K562 (cell line): ENCODE results near the gene TTC23L. TPM values are rescaled to one million over a fixed set of nuclear protein-coding genes. Genes with fewer than 3 reads are reported as not detected.

Experiments
- ATAC-seq: fragments of 200-7000 bp; cut with Tn5 transposase; 3 replicates; pipeline ENCODE4 v1.9.1; 2020; ENCODE audit warnings: moderate library complexity
- BruUV-seq: library from RNA; stranded (reverse); fragments of 400-500 nt; replicated peaks from 2 replicates; lab custom pipeline; 2021; lab: Mats Ljungman, UMichigan
- CTCF ChIA-PET: fragments of 300-600 bp; formaldehyde crosslinking; extraction: SDS; loops from one replicate; lab custom pipeline; 2021; ENCODE audit warnings: low intra/inter-chr PET ratio; lab: Yijun Ruan, JAX
- POLR2A ChIA-PET: fragments of 300-600, 350-650 bp; sonication (Branson Sonifier 250); formaldehyde crosslinking; extraction: SDS; loops from one replicate; lab custom pipeline; 2021; ENCODE audit warnings: antibody characterized with exemption, inconsistent platforms; lab: Yijun Ruan, JAX
- DNase-seq, 4 experiments: peaks; one replicate each; pipeline versions ENCODE4 v3.0.0 to v3.0.0-alpha.2; 2011 to 2018; ENCODE audit warnings: low spot score in 3 of 4, mixed read lengths in 3 of 4; ENCODE audit errors: extremely low read depth in 1 of 4
- FAIRE-seq: peaks from 2 replicates; lab custom pipeline; 2011; peaks lifted over from hg19 to GRCh38; lab: Jason Lieb, UNC
- H2AFZ ChIP-seq: 2 replicates; pipeline ENCODE4 v1.6.0; 2011; ENCODE audit warnings: low read depth, low read length, control low read depth, inconsistent platforms
- H3K27ac ChIP-seq: fragments of 200-600 bp; 3 replicates; pipeline ENCODE4 v1.8.0; 2011; ENCODE audit warnings: low read depth, mild to moderate bottlenecking, control low read depth, inconsistent platforms, low read length, moderate library complexity, mixed read lengths; ENCODE audit errors: extremely low read depth
- H3K27me3 ChIP-seq, 2 experiments: fragments of 300-600 bp in 1 of 2; 2 replicates in 1 of 2; 3 replicates in 1 of 2; pipeline versions ENCODE4 v1.6.0 to v1.8.0; 2011; ENCODE audit warnings: inconsistent platforms in 2 of 2, low read length in 2 of 2, mild to moderate bottlenecking in 1 of 2, mixed read lengths in 1 of 2, moderate library complexity in 1 of 2; ENCODE audit not compliant: control insufficient read depth in 2 of 2, insufficient read depth in 2 of 2
- H3K36me3 ChIP-seq: fragments of 300-600 bp; 3 replicates; pipeline ENCODE4 v1.8.0; 2011; ENCODE audit warnings: mild to moderate bottlenecking, low read length, inconsistent platforms; ENCODE audit not compliant: control insufficient read depth, insufficient read depth
- H3K4me1 ChIP-seq, 2 experiments: fragments of 200-600 bp in 1 of 2; replicated peaks in 1 of 2; 2 replicates in 1 of 2; 3 replicates in 1 of 2; pipeline versions ENCODE4 v1.5.1 to v1.8.0; 2011; ENCODE audit warnings: inconsistent platforms in 2 of 2, low read length in 2 of 2, mild to moderate bottlenecking in 1 of 2, mixed read lengths in 1 of 2, moderate library complexity in 1 of 2; ENCODE audit not compliant: control insufficient read depth in 2 of 2, insufficient read depth in 2 of 2
- H3K4me2 ChIP-seq: 2 replicates; pipeline ENCODE4 v1.6.1; 2011; ENCODE audit warnings: low read length, control low read depth, inconsistent platforms, mixed read lengths; ENCODE audit not compliant: insufficient read depth
- H3K4me3 ChIP-seq: fragments of 200-600 bp; sonication (generic), shearing (Covaris generic); 2 replicates; pipeline ENCODE4 v1.5.1; 2016; ENCODE audit warnings: control low read depth, inconsistent platforms
- H3K79me2 ChIP-seq: fragments of 200-600 bp; 3 replicates; pipeline ENCODE4 v1.8.0; 2011; ENCODE audit warnings: low read length, inconsistent platforms; ENCODE audit not compliant: control insufficient read depth, insufficient read depth
- H3K9ac ChIP-seq, 2 experiments: 2 replicates each; pipeline versions ENCODE4 v1.6.0 to v1.6.1; 2011; ENCODE audit warnings: low read depth in 2 of 2, low read length in 2 of 2, control low read depth in 1 of 2, inconsistent platforms in 1 of 2, mild to moderate bottlenecking in 1 of 2, mixed read lengths in 1 of 2; ENCODE audit not compliant: insufficient read depth in 1 of 2
- H3K9me1 ChIP-seq: one replicate; pipeline ENCODE4 v1.6.0; 2011; ENCODE audit warnings: inconsistent platforms, mild to moderate bottlenecking, low read length, moderate library complexity; ENCODE audit not compliant: control insufficient read depth, insufficient read depth
- H3K9me3 ChIP-seq: replicated peaks from 2 replicates; pipeline ENCODE4 v1.5.1; 2011; ENCODE audit warnings: low read depth, low read length, inconsistent platforms; ENCODE audit not compliant: control insufficient read depth, insufficient read depth
- H4K20me1 ChIP-seq: replicated peaks from 2 replicates; pipeline ENCODE4 v1.6.1; 2011; ENCODE audit warnings: low read length, inconsistent platforms, mixed read lengths; ENCODE audit not compliant: control insufficient read depth, insufficient read depth
- ARNT ChIP-seq, 2 experiments: fragments of 450-650 bp; IDR thresholded peaks; 2 replicates each; pipeline ENCODE4 v1.6.1; 2016; ENCODE audit warnings: mild to moderate bottlenecking in 1 of 2
- ASH1L ChIP-seq: fragments of 450-650 bp; IDR thresholded peaks from 2 replicates; pipeline ENCODE4 v1.6.1; 2018; ENCODE audit warnings: borderline replicate concordance, mild to moderate bottlenecking, low read depth; ENCODE audit not compliant: partially characterized antibody
- E2F1 ChIP-seq: sonication (generic); formaldehyde crosslinking; IDR thresholded peaks from 2 replicates; pipeline ENCODE4 v1.8.1; 2023; ENCODE audit warnings: mild to moderate bottlenecking, missing genetic modification reagents, moderate library complexity
- E2F6 ChIP-seq, 2 experiments: IDR thresholded peaks; 2 replicates each; pipeline ENCODE4 v1.6.1; 2011; ENCODE audit warnings: borderline replicate concordance in 1 of 2, control low read depth in 1 of 2, low read depth in 1 of 2, low read length in 1 of 2, mild to moderate bottlenecking in 1 of 2, mixed read lengths in 1 of 2, moderate library complexity in 1 of 2; ENCODE audit not compliant: insufficient read depth in 1 of 2, insufficient read length in 1 of 2, poor library complexity in 1 of 2, severe bottlenecking in 1 of 2; ENCODE audit errors: extremely low read depth in 1 of 2
- ETV6 ChIP-seq, 3 experiments: fragments of 150-350 bp in 1 of 3; sonication (generic) in 1 of 3; formaldehyde crosslinking in 1 of 3; IDR thresholded peaks; 2 replicates each; pipeline versions ENCODE4 v1.6.1 to v1.8.0; 2014 to 2022; ENCODE audit warnings: borderline replicate concordance in 2 of 3, low read depth in 2 of 3, antibody characterized with exemption in 1 of 3, low read length in 1 of 3, mild to moderate bottlenecking in 1 of 3, missing genetic modification reagents in 1 of 3
- FOXK1 ChIP-seq: sonication (generic); formaldehyde crosslinking; IDR thresholded peaks from 2 replicates; pipeline ENCODE4 v1.8.0; 2022; ENCODE audit warnings: missing genetic modification reagents, mild to moderate bottlenecking, borderline replicate concordance
- GTF3C2 ChIP-seq: IDR thresholded peaks from 3 replicates; pipeline ENCODE4 v1.6.1; 2011; ENCODE audit warnings: borderline replicate concordance, mild to moderate bottlenecking, moderate library complexity; ENCODE audit not compliant: insufficient read length; ENCODE audit errors: extremely low read depth
- LARP7 ChIP-seq: fragments of 450-650 bp; IDR thresholded peaks from 2 replicates; pipeline ENCODE4 v1.6.1; 2016
- POLR2AphosphoS2 ChIP-seq: IDR thresholded peaks from 2 replicates; pipeline ENCODE4 v1.6.1; 2012; ENCODE audit warnings: low read length, improper control_type of control experiment
- RBM25 ChIP-seq: fragments of 200-400 bp; formaldehyde crosslinking; IDR thresholded peaks from 2 replicates; pipeline ENCODE4 v1.6.1; 2018; ENCODE audit warnings: low read length, low read depth, moderate library complexity; ENCODE audit not compliant: severe bottlenecking
- SRSF9 ChIP-seq: fragments of 200-400 bp; formaldehyde crosslinking; IDR thresholded peaks from 2 replicates; pipeline ENCODE4 v1.6.1; 2017; ENCODE audit warnings: low read depth, low read length, borderline replicate concordance
- TOE1 ChIP-seq, 2 experiments: fragments of 450-650 bp in 1 of 2; sonication (generic) in 1 of 2; formaldehyde crosslinking in 1 of 2; IDR thresholded peaks; 2 replicates each; pipeline versions ENCODE4 v1.7.1 to v1.8.0; 2016 to 2022; ENCODE audit warnings: borderline replicate concordance in 2 of 2, mild to moderate bottlenecking in 2 of 2, antibody characterized with exemption in 1 of 2, inconsistent platforms in 1 of 2, low read depth in 1 of 2, missing genetic modification reagents in 1 of 2, moderate library complexity in 1 of 2
- TRIM28 ChIP-seq: fragments of 450-650 bp; IDR thresholded peaks from 2 replicates; pipeline ENCODE4 v1.6.1; 2017
- ZNF121 ChIP-seq: sonication (generic); formaldehyde crosslinking; conservative IDR thresholded peaks from 2 replicates; pipeline ENCODE4 v1.8.0; 2022; ENCODE audit warnings: missing genetic modification reagents
- ZNF24 ChIP-seq: fragments of 450-650 bp; IDR thresholded peaks from 2 replicates; pipeline ENCODE4 v1.6.1; 2016
- ZNF324 ChIP-seq: fragments of 250-450 bp; sonication (Bioruptor Pico); IDR thresholded peaks from 2 replicates; pipeline ENCODE4 v1.4.0; 2020; ENCODE audit warnings: mild to moderate bottlenecking
- ZNF436 ChIP-seq: fragments of 250-450, 450-650 bp; sonication (Bioruptor Pico); formaldehyde crosslinking; IDR thresholded peaks from 2 replicates; pipeline ENCODE4 v1.7.0; 2020; ENCODE audit warnings: mild to moderate bottlenecking
- ZNF644 ChIP-seq: fragments of 200-800 bp; sonication (Bioruptor generic); IDR thresholded peaks from 2 replicates; pipeline ENCODE4 v1.6.1; 2016; ENCODE audit warnings: low read depth, missing genetic modification characterization, missing compliant biosample characterization
- WGBS: fragments of 100-300 bp; shearing (Covaris generic); methylation state at CpG from one replicate; pipeline ENCODE4 v1.1.6; 2016; ENCODE audit warnings: low coverage, mixed read lengths; ENCODE audit not compliant: insufficient coverage; ENCODE audit errors: missing lambda C conversion rate; 5-methylcytosine and 5-hydroxymethylcytosine counted together
- in situ Hi-C: fragments of 300-500 bp; cut with MboI; formaldehyde crosslinking; loops from 4 replicates; pipeline ENCODE4 v1.15.0; 2018; ENCODE audit warnings: inconsistent platforms, mixed read lengths
- intact Hi-C: fragments of 100-400 bp; cut with micrococcal nuclease; formaldehyde crosslinking; loops from 2 replicates; pipeline ENCODE4 v1.14.2; 2022
- polyA plus RNA-seq, 8 experiments: library from polyadenylated mRNA; depleted of rRNA in 4 of 8; stranded (reverse) in 5 of 8; unstranded in 3 of 8; fragments of >200 nt; fragmentation: Nextera tagmentation in 2 of 8; fragmentation: Illumina TruSeq in 1 of 8; extraction: Ambion mirVana in 2 of 8; extraction: Trizol in 1 of 8; gene quantifications; 2 replicates each; pipeline versions ENCODE4 v1.2.1 to v1.2.3, GENCODE V29; 2011 to 2014; ENCODE audit warnings: inconsistent platforms in 1 of 8, missing spikeins in 1 of 8
- total RNA-seq, 7 experiments: library from RNA; depleted of rRNA in 6 of 7; stranded (reverse); fragments of >200 nt in 6 of 7; fragmentation: Illumina TruSeq in 2 of 7; extraction: Trizol in 2 of 7; gene quantifications; 2 replicates each; pipeline versions ENCODE4 v1.2.1 to v1.2.3, GENCODE V29; 2011 to 2021; ENCODE audit warnings: low replicate concordance in 1 of 7

Gene TTC23L
- total and polyA plus RNA-seq, 9 of the 15 experiments (the other 6 are each of a cell fraction or from before 2014, with no cell fraction given) = 0.03 to 0.32 (median 0.14) TPM; not detected in 2

- no peak for FAIRE-seq
- no peaks in the 10 kb centered on the region for H3K36me3 ChIP-seq
- no peak overlapping the region for H3K27ac ChIP-seq
- no peak for TF ChIP-seq ZNF436
- no peak for TF ChIP-seq RBM25
- TF ChIP-seq GTF3C2 = no peak
- TF ChIP-seq POLR2AphosphoS2 = no peak
- TF ChIP-seq ARNT (IDR thresholded peaks at IDR 0.05) = no peak
- TF ChIP-seq ZNF24 = no peak
- no peak for TF ChIP-seq E2F1
- TF ChIP-seq TRIM28 = no peak
- no peak for TF ChIP-seq FOXK1 (CRISPR knock-in tag)
- TF ChIP-seq E2F6 (IDR thresholded peaks at IDR 0.05; ENCODE audit: borderline replicate concordance in 1 of 2, extremely low read depth in 1 of 2, insufficient read depth in 1 of 2, insufficient read length in 1 of 2, low read depth in 1 of 2, low read length in 1 of 2, poor library complexity in 1 of 2, severe bottlenecking in 1 of 2) = no peak
- TF ChIP-seq ASH1L = no peak
- TF ChIP-seq TOE1 (IDR thresholded peaks at IDR 0.05; ENCODE audit: borderline replicate concordance) = no peak
- no peak for TF ChIP-seq TOE1 (CRISPR knock-in tag; IDR thresholded peaks at IDR 0.05; ENCODE audit: borderline replicate concordance, low read depth)
- TF ChIP-seq ZNF121 = no peak
- TF ChIP-seq ETV6 (IDR thresholded peaks at IDR 0.05; ENCODE audit: borderline replicate concordance in 1 of 2, low read depth in 2 of 2, low read length in 1 of 2) = no peak
- TF ChIP-seq ETV6 (CRISPR knock-in tag; IDR thresholded peaks at IDR 0.05; ENCODE audit: borderline replicate concordance) = no peak
- no peak for TF ChIP-seq LARP7
- no peak for TF ChIP-seq ZNF324 (CRISPR knock-in tag)
- no peak for TF ChIP-seq ZNF644 (tag)
- no peak for TF ChIP-seq SRSF9
Observed at GRCh38 chr5:34857161-34857560, 18.2 kb downstream of the TTC23L start.

More at GRCh38 chr5:34857161-34857560, 18.2 kb downstream of the TTC23L start:
- Histone ChIP-seq H3K4me1 (no peaks in the 10 kb centered on the region), H3K9ac (no peak overlapping the region), H3K4me3 (no peak overlapping the region), H3K9me3 (no peaks in the 10 kb centered on the region), H3K9me1 (no peaks in the 10 kb centered on the region), H2AFZ (no peak overlapping the region), H3K27me3 (no peaks in the 10 kb centered on the region), H3K79me2 (no peaks in the 10 kb centered on the region), H4K20me1 (no peaks in the 10 kb centered on the region), H3K4me2 (no peak overlapping the region)
- intact Hi-C loops (no loop called here), in situ Hi-C loops (no loop called here)
- no peak for DNase-seq
- ChIA-PET CTCF (no interaction called here), POLR2A (interaction anchor here (0.6 kb wide), 1 partner anchor 34 kb away, joined by 3 read pairs; no protein-coding TSS in a partner anchor)
- WGBS = 29% methylated on average over 3 of the region's 3 CpGs
- no peak for ATAC-seq
- no TSS peak for BruUV-seq
